ENCODE data around the gene ZNF273.

DNA sequence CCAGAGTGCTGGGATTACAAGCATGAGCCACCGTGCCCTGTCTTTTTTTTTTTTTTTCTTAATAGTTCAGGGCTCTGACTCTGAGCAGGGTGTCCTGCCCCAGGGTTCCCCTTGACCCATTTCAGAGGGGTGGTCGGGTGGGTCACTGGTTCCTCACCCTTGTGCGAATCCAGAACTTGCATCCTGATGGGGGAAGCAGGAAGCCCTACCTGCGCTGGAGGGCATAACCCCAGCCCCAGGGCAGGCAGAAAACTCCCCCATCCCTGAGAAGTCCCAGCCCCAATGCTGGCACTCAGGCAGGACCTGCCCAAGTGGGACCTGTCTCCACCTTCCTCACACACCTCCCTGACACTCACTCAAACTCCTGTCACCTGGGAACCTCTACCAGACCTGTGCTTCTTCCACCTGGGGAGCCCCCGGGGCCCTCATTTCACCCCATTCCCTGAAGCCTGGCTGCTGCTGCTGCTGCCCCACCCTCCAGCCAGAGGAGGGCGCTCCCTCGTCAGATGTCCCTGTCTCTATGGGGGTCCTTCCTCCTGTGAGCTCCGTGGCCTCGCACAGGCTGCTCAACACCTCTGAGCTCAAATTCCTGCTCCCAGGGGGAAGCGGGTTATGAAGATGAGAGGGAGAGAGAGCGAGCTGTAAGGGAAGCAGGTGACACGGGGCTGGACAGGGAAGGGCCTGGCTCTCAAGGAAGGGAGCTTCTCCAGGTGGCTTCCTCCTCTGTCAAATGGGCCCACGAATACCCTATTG is 15.1 kb upstream of the ZNF273 start:
- TF ChIP-seq, protein P1, sequence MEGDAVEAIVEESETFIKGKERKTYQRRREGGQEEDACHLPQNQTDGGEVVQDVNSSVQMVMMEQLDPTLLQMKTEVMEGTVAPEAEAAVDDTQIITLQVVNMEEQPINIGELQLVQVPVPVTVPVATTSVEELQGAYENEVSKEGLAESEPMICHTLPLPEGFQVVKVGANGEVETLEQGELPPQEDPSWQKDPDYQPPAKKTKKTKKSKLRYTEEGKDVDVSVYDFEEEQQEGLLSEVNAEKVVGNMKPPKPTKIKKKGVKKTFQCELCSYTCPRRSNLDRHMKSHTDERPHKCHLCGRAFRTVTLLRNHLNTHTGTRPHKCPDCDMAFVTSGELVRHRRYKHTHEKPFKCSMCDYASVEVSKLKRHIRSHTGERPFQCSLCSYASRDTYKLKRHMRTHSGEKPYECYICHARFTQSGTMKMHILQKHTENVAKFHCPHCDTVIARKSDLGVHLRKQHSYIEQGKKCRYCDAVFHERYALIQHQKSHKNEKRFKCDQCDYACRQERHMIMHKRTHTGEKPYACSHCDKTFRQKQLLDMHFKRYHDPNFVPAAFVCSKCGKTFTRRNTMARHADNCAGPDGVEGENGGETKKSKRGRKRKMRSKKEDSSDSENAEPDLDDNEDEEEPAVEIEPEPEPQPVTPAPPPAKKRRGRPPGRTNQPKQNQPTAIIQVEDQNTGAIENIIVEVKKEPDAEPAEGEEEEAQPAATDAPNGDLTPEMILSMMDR (IDR thresholded peaks at IDR 0.05 in 4 of 5, conservative IDR thresholded peaks at IDR 0.05 in 1 of 5) = peak in 3 of 5 experiments; percentile 40 to 56 (median 47)
- TF ChIP-seq POLR2A (IDR thresholded peaks at IDR 0.05) = no peak
